HG03378 (cell line): ENCODE results near the gene ZNF165.
"Not testable (repeated sequence)": the region's sequence is repeated elsewhere in the genome, so short reads cannot be mapped to it uniquely, and the experiment has no call there.

Source experiments
- ATAC-seq: cut with Tn5 transposase; IDR thresholded peaks from one replicate; pipeline ENCODE4 v1.9.1; 2021; ENCODE audit warnings: mild to moderate bottlenecking, moderate library complexity; ENCODE audit not compliant: unreplicated experiment

ZNF165 gene

DNA sequence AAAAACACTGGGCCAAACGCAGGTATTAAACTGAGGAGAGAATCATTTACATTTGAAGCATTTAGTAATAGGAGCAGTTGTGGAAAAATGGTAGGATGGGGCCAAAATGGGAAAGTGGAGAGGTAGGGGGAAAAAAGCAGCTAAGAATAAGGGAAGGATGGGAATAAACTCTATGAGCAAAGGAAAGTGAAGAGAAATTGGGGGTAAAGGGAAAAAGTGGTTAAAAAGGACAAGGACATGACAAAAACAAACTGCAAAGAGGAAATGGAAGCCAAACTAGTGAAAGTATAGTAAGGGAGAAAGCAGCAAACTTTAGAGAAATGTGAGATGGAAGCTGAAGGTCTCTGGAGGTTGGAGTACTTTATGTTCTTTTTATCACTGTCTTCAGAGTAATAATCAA, 37.8 kb downstream of the ZNF165 start:
- no peak for ATAC-seq

DNA sequence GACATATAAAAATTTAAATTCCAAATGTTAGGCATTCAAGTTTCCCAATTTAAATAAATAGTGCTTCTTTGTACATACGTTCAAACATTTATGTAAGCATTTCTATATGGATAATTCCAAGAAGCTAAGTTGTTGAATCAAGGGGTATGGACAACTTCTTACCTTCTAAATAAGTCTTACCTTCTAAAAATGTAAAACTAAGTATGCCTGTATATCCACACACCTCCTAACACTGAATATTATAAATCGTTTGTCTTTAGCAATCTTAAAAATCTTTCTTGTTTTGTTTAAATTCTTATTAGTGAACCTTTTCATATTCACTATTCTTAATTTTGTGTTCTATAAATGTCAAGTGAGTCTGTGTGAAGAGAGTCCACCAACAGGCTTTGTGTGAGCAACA, 41.5 kb downstream of the ZNF165 start:
- ATAC-seq, result no peak

- ATAC-seq, result not testable (repeated sequence)
These were observed 41.9 kb downstream of the ZNF165 start for GRCh38 chr6:28122283-28122682.

- peak; percentile 78 for ATAC-seq
These were observed 44.1 kb downstream of the ZNF165 start, which contains the start of gene ZSCAN16 for GRCh38 chr6:28124350-28124970. TSS of gene ZSCAN16 (plus strand) at chr6:28124609. CDS start at chr6:28125444, 835 bp downstream.

DNA sequence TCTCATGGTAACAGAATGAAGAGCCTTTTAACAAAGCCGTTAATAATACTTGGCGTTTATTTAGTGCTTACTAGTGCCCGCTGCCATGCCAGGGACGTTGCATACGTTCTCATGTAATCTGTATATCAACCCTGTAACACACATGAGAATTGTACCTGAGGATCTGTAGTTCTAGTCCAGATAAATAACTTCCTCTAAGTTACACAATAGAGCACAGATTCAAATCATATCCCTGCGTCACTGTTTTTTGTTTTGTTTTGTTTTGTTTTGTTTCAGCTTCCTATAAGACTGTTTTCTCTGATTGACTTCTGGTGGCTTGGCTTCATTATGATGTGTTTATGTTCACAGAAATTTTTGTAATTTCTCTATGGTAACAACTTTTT, 44.6 kb downstream of the ZNF165 start:
- no peak for ATAC-seq

GRCh38 chr6:28125401-28125800, 45.0 kb downstream of the ZNF165 start:
- ATAC-seq, result no peak

DNA sequence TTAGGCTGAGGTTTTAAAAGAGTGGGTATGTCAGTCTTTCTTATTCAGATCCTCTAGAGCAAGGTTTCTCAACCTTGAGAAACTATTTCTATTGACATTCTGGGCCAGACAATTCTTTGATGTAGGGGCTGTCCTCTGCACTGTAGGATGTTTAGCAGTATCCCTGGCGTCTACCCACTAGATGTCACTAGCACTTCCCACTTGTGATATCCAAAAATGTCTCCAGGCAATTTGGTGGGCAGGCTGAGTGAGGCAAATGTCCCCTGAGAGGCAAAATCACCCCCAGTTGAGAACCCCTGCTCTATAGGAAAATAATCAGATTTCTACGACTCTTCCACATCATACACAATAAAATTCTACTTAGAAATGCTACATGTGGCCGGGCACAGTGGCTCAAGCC, 53.6 kb downstream of the ZNF165 start:
- ATAC-seq, result no peak

- no peak for ATAC-seq
These were observed 54.3 kb downstream of the ZNF165 start for GRCh38 chr6:28134716-28135115.

- ATAC-seq, result no peak
These were observed 55.0 kb downstream of the ZNF165 start for GRCh38 chr6:28135393-28135792.

DNA sequence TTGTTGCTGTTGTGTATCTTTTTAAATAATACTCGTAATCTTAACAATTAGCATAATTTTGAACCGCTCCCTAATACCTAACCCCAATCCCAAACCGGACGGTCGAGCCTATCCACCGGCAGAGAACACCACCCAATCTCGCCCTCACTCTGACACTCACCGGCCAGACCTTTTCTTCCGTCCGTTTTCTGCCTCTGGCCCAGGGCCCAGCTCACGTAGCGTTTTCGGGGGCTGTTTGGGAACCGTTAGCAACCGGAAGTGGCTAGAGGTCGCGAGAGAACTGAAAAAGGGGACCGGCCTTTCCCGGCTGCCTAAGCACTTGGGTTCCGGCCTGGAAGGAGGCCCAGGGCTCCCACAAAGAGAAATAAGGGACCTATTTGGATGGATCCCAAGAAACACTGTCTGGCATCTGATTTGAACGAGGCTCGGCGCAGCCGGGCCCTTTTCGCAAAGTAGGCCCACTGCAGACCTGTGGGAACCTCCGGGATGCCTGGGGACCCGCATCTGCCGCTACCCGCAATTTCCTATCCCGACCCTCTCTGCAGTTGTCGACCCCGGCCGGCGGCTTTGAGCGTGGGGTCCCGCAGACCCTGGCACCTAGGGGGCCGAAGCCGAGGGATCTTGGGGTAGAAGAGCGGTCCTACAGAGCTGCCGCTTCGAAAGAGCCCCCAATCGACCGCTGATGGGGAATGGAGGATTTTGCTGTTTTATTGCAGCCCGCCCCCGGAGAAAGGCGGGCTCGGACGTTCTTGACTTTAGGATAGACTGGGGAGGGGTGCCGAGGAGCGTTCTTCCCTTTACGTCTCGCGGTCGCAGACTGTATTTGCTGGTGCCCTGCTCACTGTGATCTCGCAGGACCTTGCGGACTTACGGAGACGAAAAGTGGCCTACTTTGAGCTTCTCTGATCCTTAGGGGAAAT, 56.5 kb downstream of the ZNF165 start:
- ATAC-seq, result peak; percentile 44

GRCh38 chr6:28137505-28137981, 57.2 kb downstream of the ZNF165 start:
- peak; percentile 37 for ATAC-seq
